ENCODE results near the gene ATAD2B. TPM values are rescaled to one million over a fixed set of nuclear protein-coding genes. Genes with fewer than 3 reads are reported as not detected.

The ATAD2B gene
- polyA plus RNA-seq, 1 of the 3 experiments (the other 2 are of a cell fraction) = 1.3 TPM

DNA sequence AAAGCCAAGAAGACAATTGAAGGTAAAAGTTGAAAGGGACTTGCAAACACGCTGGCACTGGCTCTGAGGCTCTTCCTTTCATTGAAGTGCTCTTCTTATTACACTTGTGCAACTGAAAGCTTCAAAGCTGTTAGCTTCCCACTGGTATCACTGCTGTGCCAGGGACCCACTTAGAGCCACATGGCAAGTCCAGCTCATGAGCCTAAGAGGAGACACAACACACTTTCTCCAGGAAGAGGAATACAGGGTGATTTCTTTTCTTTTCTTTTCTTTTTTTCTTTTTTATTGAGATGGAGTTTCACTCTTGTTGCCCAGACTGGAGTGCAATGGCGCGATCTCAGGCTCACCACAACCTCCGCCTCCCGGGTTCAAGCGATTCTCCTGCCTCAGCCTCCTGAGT is 218.2 kb downstream of the ATAD2B start:
- H3K9ac ChIP-seq = no peak overlapping the region
- ChIA-PET POLR2A (no interaction called here), CTCF (interaction anchor here (1.0 kb wide), 1 partner anchor 1353 kb away, joined by 3 read pairs; no protein-coding TSS in a partner anchor)
- no peaks in the 10 kb centered on the region for H3K79me2 ChIP-seq (ENCODE audit: insufficient read depth)
- no peaks in the 10 kb centered on the region for H3K9me3 ChIP-seq
- no peaks in the 10 kb centered on the region for H3K27me3 ChIP-seq (ENCODE audit: insufficient read depth)
- 97% methylated on average over 6 of the region's 6 CpGs for WGBS (ENCODE audit: low lambda C conversion rate)
- H3K4me2 ChIP-seq = no peak overlapping the region
- no peaks in the 10 kb centered on the region for H4K20me1 ChIP-seq (ENCODE audit: insufficient read depth)
- H3K36me3 ChIP-seq (replicated peaks in 1 of 2; ENCODE audit: control insufficient read depth in 1 of 2, insufficient read depth in 2 of 2, low read length in 1 of 2) = peaks cover 0 to 22% of the 10 kb centered on the region in 2 experiments
- H3F3A ChIP-seq (replicated peaks; ENCODE audit: insufficient read depth) = no peaks in the 10 kb centered on the region
- no peak for DNase-seq
- H3K27ac ChIP-seq (ENCODE audit: low read depth in 2 of 2, low read length in 1 of 2) = no peak overlapping the region
- peaks cover 0 to 8% of the 10 kb centered on the region in 2 experiments; a peak in 1 of 4 replicates for H3K4me1 ChIP-seq (ENCODE audit: control insufficient read depth in 1 of 2, insufficient read depth in 2 of 2, low read depth in 1 of 2, low read length in 1 of 2)
- H3K4me3 ChIP-seq (ENCODE audit: low read depth in 2 of 2, low read length in 1 of 2) = no peak overlapping the region
- TF ChIP-seq, protein P1, sequence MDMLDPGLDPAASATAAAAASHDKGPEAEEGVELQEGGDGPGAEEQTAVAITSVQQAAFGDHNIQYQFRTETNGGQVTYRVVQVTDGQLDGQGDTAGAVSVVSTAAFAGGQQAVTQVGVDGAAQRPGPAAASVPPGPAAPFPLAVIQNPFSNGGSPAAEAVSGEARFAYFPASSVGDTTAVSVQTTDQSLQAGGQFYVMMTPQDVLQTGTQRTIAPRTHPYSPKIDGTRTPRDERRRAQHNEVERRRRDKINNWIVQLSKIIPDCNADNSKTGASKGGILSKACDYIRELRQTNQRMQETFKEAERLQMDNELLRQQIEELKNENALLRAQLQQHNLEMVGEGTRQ (IDR thresholded peaks at IDR 0.05; ENCODE audit: borderline replicate concordance, low read depth, low read length) = no peak
- no peak for TF ChIP-seq RFX5 (IDR thresholded peaks at IDR 0.05; ENCODE audit: low read length)
- no peak for TF ChIP-seq EZH2phosphoT487 (IDR thresholded peaks at IDR 0.05; ENCODE audit: borderline replicate concordance, low read depth)
- no peak for TF ChIP-seq JUND (IDR thresholded peaks at IDR 0.05)
- no peak for TF ChIP-seq YY1 (IDR thresholded peaks at IDR 0.05; ENCODE audit: low read depth)
- TF ChIP-seq, protein P2, sequence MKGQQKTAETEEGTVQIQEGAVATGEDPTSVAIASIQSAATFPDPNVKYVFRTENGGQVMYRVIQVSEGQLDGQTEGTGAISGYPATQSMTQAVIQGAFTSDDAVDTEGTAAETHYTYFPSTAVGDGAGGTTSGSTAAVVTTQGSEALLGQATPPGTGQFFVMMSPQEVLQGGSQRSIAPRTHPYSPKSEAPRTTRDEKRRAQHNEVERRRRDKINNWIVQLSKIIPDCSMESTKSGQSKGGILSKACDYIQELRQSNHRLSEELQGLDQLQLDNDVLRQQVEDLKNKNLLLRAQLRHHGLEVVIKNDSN (IDR thresholded peaks at IDR 0.05; ENCODE audit: borderline replicate concordance, low read depth) = no peak
- no peak for TF ChIP-seq TAF1 (IDR thresholded peaks at IDR 0.05; ENCODE audit: borderline replicate concordance, low read depth, low read length)
- TF ChIP-seq, protein P3, sequence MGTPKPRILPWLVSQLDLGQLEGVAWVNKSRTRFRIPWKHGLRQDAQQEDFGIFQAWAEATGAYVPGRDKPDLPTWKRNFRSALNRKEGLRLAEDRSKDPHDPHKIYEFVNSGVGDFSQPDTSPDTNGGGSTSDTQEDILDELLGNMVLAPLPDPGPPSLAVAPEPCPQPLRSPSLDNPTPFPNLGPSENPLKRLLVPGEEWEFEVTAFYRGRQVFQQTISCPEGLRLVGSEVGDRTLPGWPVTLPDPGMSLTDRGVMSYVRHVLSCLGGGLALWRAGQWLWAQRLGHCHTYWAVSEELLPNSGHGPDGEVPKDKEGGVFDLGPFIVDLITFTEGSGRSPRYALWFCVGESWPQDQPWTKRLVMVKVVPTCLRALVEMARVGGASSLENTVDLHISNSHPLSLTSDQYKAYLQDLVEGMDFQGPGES (IDR thresholded peaks at IDR 0.05; ENCODE audit: low read depth, low read length) = no peak
- TF ChIP-seq GATA2 (CRISPR knock-in tag; IDR thresholded peaks at IDR 0.05) = no peak
- TF ChIP-seq POLR2AphosphoS5 (IDR thresholded peaks at IDR 0.05; ENCODE audit: low read depth, low read length) = no peak
- TF ChIP-seq RAD21 (IDR thresholded peaks at IDR 0.05; ENCODE audit: low read length) = no peak
- no peak for TF ChIP-seq TEAD4 (IDR thresholded peaks at IDR 0.05; ENCODE audit: borderline replicate concordance, insufficient read depth)
- TF ChIP-seq, protein P4, sequence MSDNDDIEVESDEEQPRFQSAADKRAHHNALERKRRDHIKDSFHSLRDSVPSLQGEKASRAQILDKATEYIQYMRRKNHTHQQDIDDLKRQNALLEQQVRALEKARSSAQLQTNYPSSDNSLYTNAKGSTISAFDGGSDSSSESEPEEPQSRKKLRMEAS (IDR thresholded peaks at IDR 0.05; ENCODE audit: low read depth) = no peak
- no peak for TF ChIP-seq GABPA (IDR thresholded peaks at IDR 0.05; ENCODE audit: low read depth)
- no peak for TF ChIP-seq NFIC (IDR thresholded peaks at IDR 0.05; ENCODE audit: borderline replicate concordance)
- no peak for TF ChIP-seq SMC3 (IDR thresholded peaks at IDR 0.05; ENCODE audit: low read depth, low read length)
- no peaks in the 10 kb centered on the region for H3K9me2 ChIP-seq
- H2AFZ ChIP-seq (ENCODE audit: low read depth) = no peak overlapping the region
